Left renal pelvis (tissue), 4 donors: ENCODE data around the gene PROM1. TPM values are rescaled to one million over a fixed set of nuclear protein-coding genes. Genes with fewer than 3 reads are reported as not detected.

ENCODE experiments used
- DNase-seq, 4 donors: peaks; one replicate each; pipeline ENCODE4 v3.0.0-alpha.2; 2013; ENCODE audit warnings: low read depth in 4 of 4, low spot score in 3 of 4
- polyA plus RNA-seq, 4 donors: library from polyadenylated mRNA; unstranded; fragments of 120-200 nt; gene quantifications; one replicate each; pipeline ENCODE4 v1.2.1, GENCODE V29; 2013; ENCODE audit not compliant: insufficient read length in 4 of 4

Gene PROM1
- polyA plus RNA-seq, 4 donors: 11.6 to 42.4 (median 41.7) TPM

GRCh38 chr4:16000708-16001483, 82.9 kb downstream of the PROM1 start:
- no peak for DNase-seq

- no peak for DNase-seq
These were observed 87.0 kb downstream of the PROM1 start for GRCh38 chr4:15996773-15997172.

- DNase-seq: no peak
These were observed 88.0 kb downstream of the PROM1 start for GRCh38 chr4:15995826-15996225.

GRCh38 chr4:15992167-15992485, 91.7 kb downstream of the PROM1 start:
- DNase-seq: no peak

- DNase-seq: no peak
These were observed 93.1 kb downstream of the PROM1 start for GRCh38 chr4:15990570-15991285.

- DNase-seq: no peak
These were observed 94.4 kb downstream of the PROM1 start for GRCh38 chr4:15989424-15989823.

- no peak for DNase-seq
These were observed 95.6 kb downstream of the PROM1 start for GRCh38 chr4:15988222-15988621.

- no peak for DNase-seq
These were observed 96.9 kb downstream of the PROM1 start for GRCh38 chr4:15986907-15987306.

GRCh38 chr4:15983610-15984009, 100.2 kb downstream of the PROM1 start:
- DNase-seq: no peak

GRCh38 chr4:15982842-15983524, 100.8 kb downstream of the PROM1 start:
- DNase-seq: no peak

- DNase-seq: no peak
These were observed 107.1 kb downstream of the PROM1 start for GRCh38 chr4:15976456-15977447.

GRCh38 chr4:15971068-15971801, 112.6 kb downstream of the PROM1 start:
- no peak for DNase-seq

- no peak for DNase-seq
These were observed 115.1 kb downstream of the PROM1 start for GRCh38 chr4:15968551-15969300.

- no peak for DNase-seq
These were observed 118.5 kb downstream of the PROM1 start for GRCh38 chr4:15965325-15965724.

- no peak for DNase-seq
These were observed 119.7 kb downstream of the PROM1 start for GRCh38 chr4:15964159-15964558.

- no peak for DNase-seq
These were observed 120.2 kb downstream of the PROM1 start for GRCh38 chr4:15963576-15963975.

GRCh38 chr4:15963001-15963451, 120.8 kb downstream of the PROM1 start, which contains the start of gene FGFBP2:
Gene FGFBP2, minus strand, starts transcription at chr4:15963175. Its CDS starts 46 bp downstream, at chr4:15963129.
- no peak for DNase-seq

- DNase-seq: no peak
These were observed 121.9 kb downstream of the PROM1 start for GRCh38 chr4:15961781-15962510.
